GM19397 (cell line): ENCODE results near the gene MED12L.
"Not testable (repeated sequence)": the region's sequence is repeated elsewhere in the genome, so short reads cannot be mapped to it uniquely, and the experiment has no call there.

Experiments used
- ATAC-seq: cut with Tn5 transposase; IDR thresholded peaks from one replicate; pipeline ENCODE4 v1.9.1; 2021; ENCODE audit warnings: mild to moderate bottlenecking, moderate library complexity; ENCODE audit not compliant: unreplicated experiment

The MED12L gene

GRCh38 chr3:151209654-151210053 lies 124.2 kb downstream of the MED12L start:
- ATAC-seq = no peak

- ATAC-seq = peak; percentile 82
These were observed 125.4 kb downstream of the MED12L start for GRCh38 chr3:151210676-151211381.

GRCh38 chr3:151213151-151213550 lies 127.7 kb downstream of the MED12L start:
- no peak for ATAC-seq

- ATAC-seq = no peak
These were observed 128.4 kb downstream of the MED12L start for GRCh38 chr3:151213881-151214280.

GRCh38 chr3:151214459-151214858 lies 129.0 kb downstream of the MED12L start:
- ATAC-seq = no peak

- no peak for ATAC-seq
These were observed 131.5 kb downstream of the MED12L start for GRCh38 chr3:151216641-151217607.

- ATAC-seq = no peak
These were observed 132.7 kb downstream of the MED12L start for GRCh38 chr3:151218136-151218535.

- ATAC-seq = no peak
These were observed 133.6 kb downstream of the MED12L start for GRCh38 chr3:151219056-151219455.

GRCh38 chr3:151224268-151224866 lies 138.9 kb downstream of the MED12L start:
- ATAC-seq = no peak

GRCh38 chr3:151225040-151225975 lies 139.8 kb downstream of the MED12L start:
- no peak for ATAC-seq

GRCh38 chr3:151226088-151226563 lies 140.7 kb downstream of the MED12L start:
- ATAC-seq = no peak

- no peak for ATAC-seq
These were observed 141.4 kb downstream of the MED12L start for GRCh38 chr3:151226825-151227224.

- ATAC-seq = peak; percentile 34
These were observed 141.9 kb downstream of the MED12L start for GRCh38 chr3:151227266-151227806.

- peak; percentile 75 for ATAC-seq
These were observed 142.6 kb downstream of the MED12L start for GRCh38 chr3:151227807-151228665.

GRCh38 chr3:151228666-151229040 lies 143.2 kb downstream of the MED12L start:
- ATAC-seq = peak; percentile 26

GRCh38 chr3:151230646-151231045 lies 145.2 kb downstream of the MED12L start:
- ATAC-seq = no peak

GRCh38 chr3:151232403-151232802 lies 146.9 kb downstream of the MED12L start:
- not testable (repeated sequence) for ATAC-seq

GRCh38 chr3:151232991-151233390 lies 147.5 kb downstream of the MED12L start:
- no peak for ATAC-seq

GRCh38 chr3:151234825-151235224 lies 149.4 kb downstream of the MED12L start:
- no peak for ATAC-seq
